ENCODE measurements around the gene CBLN4. TPM values are rescaled to one million over a fixed set of nuclear protein-coding genes. Genes with fewer than 3 reads are reported as not detected.

The CBLN4 gene
- total and polyA plus RNA-seq, 7 experiments from 2014 or later: not detected

- POLR2A ChIA-PET: no interaction called here
Measured at GRCh38 chr20:55978550-55978949, 26.8 kb downstream of the CBLN4 start.

GRCh38 chr20:55977690-55978459 is 27.4 kb downstream of the CBLN4 start:
- POLR2A ChIA-PET: no interaction called here
- Histone ChIP-seq H3K4me3 (ENCODE audit: low read length) (no peak overlapping the region), H3K27me3 (ENCODE audit: control insufficient read depth in 2 of 2, insufficient read depth in 2 of 2, low read length in 2 of 2) (no peaks in the 10 kb centered on the region), H3K27ac (ENCODE audit: low read depth, low read length) (no peak overlapping the region), H3K9me3 (ENCODE audit: control insufficient read depth in 2 of 3, low read length in 3 of 3) (no peaks in the 10 kb centered on the region), H3K4me1 (ENCODE audit: control insufficient read depth in 2 of 2, insufficient read depth in 2 of 2, low read length in 2 of 2) (no peaks in the 10 kb centered on the region), H3K36me3 (ENCODE audit: control insufficient read depth in 2 of 3, insufficient read depth in 3 of 3, low read length in 3 of 3) (no peaks in the 10 kb centered on the region)
- CTCF ChIA-PET: no interaction called here
- ATAC-seq (no peak), DNase-seq (no peak)
- no peak overlapping the region for H3K27ac Mint-ChIP-seq
- H3K4me1 Mint-ChIP-seq: no peaks in the 10 kb centered on the region
- H3K36me3 Mint-ChIP-seq: no peaks in the 10 kb centered on the region
- intact Hi-C loops (cut with micrococcal nuclease): no loop called here
- H3K4me3 Mint-ChIP-seq: no peak overlapping the region
- H3K9me3 Mint-ChIP-seq: peaks cover 0 to 7% (median 4%) of the 10 kb centered on the region in 11 donors
- H3K27me3 Mint-ChIP-seq: no peaks in the 10 kb centered on the region

More at GRCh38 chr20:55978550-55978949, 26.8 kb downstream of the CBLN4 start:
- H3K9me3 ChIP-seq (ENCODE audit: control insufficient read depth in 2 of 3, low read length in 3 of 3): no peaks in the 10 kb centered on the region
- H3K4me1 Mint-ChIP-seq: no peaks in the 10 kb centered on the region
- H3K27ac Mint-ChIP-seq: no peak overlapping the region
- intact Hi-C loops (cut with micrococcal nuclease): no loop called here
- no peak for DNase-seq
- H3K27me3 Mint-ChIP-seq: no peaks in the 10 kb centered on the region
- CTCF ChIA-PET: no interaction called here
- no peaks in the 10 kb centered on the region for H3K27me3 ChIP-seq (ENCODE audit: control insufficient read depth in 2 of 2, insufficient read depth in 2 of 2, low read length in 2 of 2)
- peaks cover 0 to 8% (median 4%) of the 10 kb centered on the region in 11 donors for H3K9me3 Mint-ChIP-seq
- no peak overlapping the region for H3K4me3 Mint-ChIP-seq
- H3K4me1 ChIP-seq (ENCODE audit: control insufficient read depth in 2 of 2, insufficient read depth in 2 of 2, low read length in 2 of 2): no peaks in the 10 kb centered on the region
- H3K36me3 ChIP-seq (ENCODE audit: control insufficient read depth in 2 of 3, insufficient read depth in 3 of 3, low read length in 3 of 3): no peaks in the 10 kb centered on the region
- no peak for ATAC-seq
- no peak overlapping the region for H3K27ac ChIP-seq (ENCODE audit: low read depth, low read length)
- no peak overlapping the region for H3K4me3 ChIP-seq (ENCODE audit: low read length)
- no peaks in the 10 kb centered on the region for H3K36me3 Mint-ChIP-seq

GRCh38 chr20:55974491-55975202 is 30.7 kb downstream of the CBLN4 start:
- ChIA-PET POLR2A (no interaction called here), CTCF (no interaction called here)
- intact Hi-C loops (cut with micrococcal nuclease): no loop called here
- Histone ChIP-seq H3K27me3 (ENCODE audit: control insufficient read depth in 2 of 2, insufficient read depth in 2 of 2, low read length in 2 of 2) (no peaks in the 10 kb centered on the region), H3K36me3 (ENCODE audit: control insufficient read depth in 2 of 3, insufficient read depth in 3 of 3, low read length in 3 of 3) (no peaks in the 10 kb centered on the region), H3K27ac (ENCODE audit: low read depth, low read length) (no peak overlapping the region), H3K4me1 (ENCODE audit: control insufficient read depth in 2 of 2, insufficient read depth in 2 of 2, low read length in 2 of 2) (no peaks in the 10 kb centered on the region), H3K4me3 (ENCODE audit: low read length) (no peak overlapping the region), H3K9me3 (ENCODE audit: control insufficient read depth in 2 of 3, low read length in 3 of 3) (no peaks in the 10 kb centered on the region)
- no peak overlapping the region for H3K4me3 Mint-ChIP-seq
- no peaks in the 10 kb centered on the region for H3K36me3 Mint-ChIP-seq
- H3K4me1 Mint-ChIP-seq: no peaks in the 10 kb centered on the region
- DNase-seq: no peak
- no peak overlapping the region for H3K27ac Mint-ChIP-seq
- H3K27me3 Mint-ChIP-seq: no peaks in the 10 kb centered on the region
- ATAC-seq: no peak
- peaks cover 0 to 8% (median 0%) of the 10 kb centered on the region in 11 donors for H3K9me3 Mint-ChIP-seq

GRCh38 chr20:55964790-55965189 is 40.5 kb downstream of the CBLN4 start:
- Mint-ChIP-seq H3K36me3 (no peaks in the 10 kb centered on the region), H3K27ac (no peak overlapping the region), H3K4me3 (no peak overlapping the region), H3K9me3 (peaks cover 0 to 26% (median 13%) of the 10 kb centered on the region in 11 donors), H3K4me1 (no peaks in the 10 kb centered on the region), H3K27me3 (peaks cover 0 to 7% (median 0%) of the 10 kb centered on the region in 5 donors)
- DNase-seq: no peak
- Histone ChIP-seq H3K36me3 (ENCODE audit: control insufficient read depth in 2 of 3, insufficient read depth in 3 of 3, low read length in 3 of 3) (no peaks in the 10 kb centered on the region), H3K9me3 (ENCODE audit: control insufficient read depth in 2 of 3, low read length in 3 of 3) (no peaks in the 10 kb centered on the region), H3K4me1 (ENCODE audit: control insufficient read depth in 2 of 2, insufficient read depth in 2 of 2, low read length in 2 of 2) (no peaks in the 10 kb centered on the region), H3K27me3 (ENCODE audit: control insufficient read depth in 2 of 2, insufficient read depth in 2 of 2, low read length in 2 of 2) (no peaks in the 10 kb centered on the region), H3K27ac (ENCODE audit: low read depth, low read length) (no peak overlapping the region), H3K4me3 (ENCODE audit: low read length) (no peak overlapping the region)
- ChIA-PET CTCF (no interaction called here), POLR2A (no interaction called here)
- intact Hi-C loops (cut with micrococcal nuclease): no loop called here
- ATAC-seq: no peak

GRCh38 chr20:55961376-55962330 is 43.7 kb downstream of the CBLN4 start:
- Mint-ChIP-seq H3K4me3 (peak overlapping the region in 1 of 10 donors; percentile 34), H3K9me3 (peaks cover 0 to 17% (median 11%) of the 10 kb centered on the region in 11 donors), H3K27ac (no peak overlapping the region), H3K4me1 (no peaks in the 10 kb centered on the region), H3K36me3 (no peaks in the 10 kb centered on the region), H3K27me3 (peaks cover 0 to 7% (median 0%) of the 10 kb centered on the region in 5 donors)
- H3K27me3 ChIP-seq (ENCODE audit: control insufficient read depth in 2 of 2, insufficient read depth in 2 of 2, low read length in 2 of 2): no peaks in the 10 kb centered on the region
- no peaks in the 10 kb centered on the region for H3K9me3 ChIP-seq (ENCODE audit: control insufficient read depth in 2 of 3, low read length in 3 of 3)
- no peak overlapping the region for H3K4me3 ChIP-seq (ENCODE audit: low read length)
- DNase-seq: no peak
- H3K4me1 ChIP-seq (ENCODE audit: control insufficient read depth in 2 of 2, insufficient read depth in 2 of 2, low read length in 2 of 2): no peaks in the 10 kb centered on the region
- intact Hi-C loops (cut with micrococcal nuclease): no loop called here
- POLR2A ChIA-PET: no interaction called here
- H3K27ac ChIP-seq (ENCODE audit: low read depth, low read length): no peak overlapping the region
- no peaks in the 10 kb centered on the region for H3K36me3 ChIP-seq (ENCODE audit: control insufficient read depth in 2 of 3, insufficient read depth in 3 of 3, low read length in 3 of 3)
- ATAC-seq: no peak
- CTCF ChIA-PET: no interaction called here

- Histone ChIP-seq H3K36me3 (ENCODE audit: control insufficient read depth in 2 of 3, insufficient read depth in 3 of 3, low read length in 3 of 3) (no peaks in the 10 kb centered on the region), H3K9me3 (ENCODE audit: control insufficient read depth in 2 of 3, low read length in 3 of 3) (no peaks in the 10 kb centered on the region), H3K27ac (ENCODE audit: low read depth, low read length) (no peak overlapping the region), H3K4me1 (ENCODE audit: control insufficient read depth in 2 of 2, insufficient read depth in 2 of 2, low read length in 2 of 2) (no peaks in the 10 kb centered on the region), H3K27me3 (ENCODE audit: control insufficient read depth in 2 of 2, insufficient read depth in 2 of 2, low read length in 2 of 2) (no peaks in the 10 kb centered on the region), H3K4me3 (ENCODE audit: low read length) (no peak overlapping the region)
- Mint-ChIP-seq H3K36me3 (no peaks in the 10 kb centered on the region), H3K4me1 (no peaks in the 10 kb centered on the region), H3K27ac (no peak overlapping the region), H3K27me3 (no peaks in the 10 kb centered on the region), H3K9me3 (peaks cover 6 to 28% (median 11%) of the 10 kb centered on the region in 11 donors), H3K4me3 (no peak overlapping the region)
- no peak for ATAC-seq
- CTCF ChIA-PET: no interaction called here
- POLR2A ChIA-PET: no interaction called here
- no peak for DNase-seq
- intact Hi-C loops (cut with micrococcal nuclease): no loop called here
Measured at GRCh38 chr20:55953201-55953600, 52.1 kb downstream of the CBLN4 start.

Measured in naive thymus-derived CD4-positive, alpha-beta T cell (primary cell).